Esophagus squamous epithelium (tissue), 4 donors: ENCODE data around the gene LOXL4.

Experiments
- CTCF ChIP-seq, 6 experiments: fragments of 450-650 bp in 4 of 6; fragments of 200-600 bp in 2 of 6; sonication (generic) in 2 of 6; IDR thresholded peaks; one replicate each; pipeline ENCODE4 v1.5.1; 2016 to 2019; ENCODE audit warnings: antibody characterized with exemption in 6 of 6, mild to moderate bottlenecking in 4 of 6, moderate library complexity in 4 of 6
- POLR2A ChIP-seq, 4 donors: fragments of 450-650 bp; IDR thresholded peaks; one replicate each; pipeline ENCODE4 v1.6.1; 2017; ENCODE audit warnings: antibody characterized with exemption in 4 of 4, mild to moderate bottlenecking in 4 of 4, moderate library complexity in 3 of 4

GRCh38 chr10:98249134-98249533 lies 18.9 kb downstream of the LOXL4 start:
- TF ChIP-seq CTCF (IDR thresholded peaks at IDR 0.05) (no peak), POLR2A (IDR thresholded peaks at IDR 0.05) (no peak)
